ENCODE data around the gene ROM1.
A peak's percentile ranks its signal among the peaks of the same experiment; 100 is the strongest.

Gene ROM1

DNA sequence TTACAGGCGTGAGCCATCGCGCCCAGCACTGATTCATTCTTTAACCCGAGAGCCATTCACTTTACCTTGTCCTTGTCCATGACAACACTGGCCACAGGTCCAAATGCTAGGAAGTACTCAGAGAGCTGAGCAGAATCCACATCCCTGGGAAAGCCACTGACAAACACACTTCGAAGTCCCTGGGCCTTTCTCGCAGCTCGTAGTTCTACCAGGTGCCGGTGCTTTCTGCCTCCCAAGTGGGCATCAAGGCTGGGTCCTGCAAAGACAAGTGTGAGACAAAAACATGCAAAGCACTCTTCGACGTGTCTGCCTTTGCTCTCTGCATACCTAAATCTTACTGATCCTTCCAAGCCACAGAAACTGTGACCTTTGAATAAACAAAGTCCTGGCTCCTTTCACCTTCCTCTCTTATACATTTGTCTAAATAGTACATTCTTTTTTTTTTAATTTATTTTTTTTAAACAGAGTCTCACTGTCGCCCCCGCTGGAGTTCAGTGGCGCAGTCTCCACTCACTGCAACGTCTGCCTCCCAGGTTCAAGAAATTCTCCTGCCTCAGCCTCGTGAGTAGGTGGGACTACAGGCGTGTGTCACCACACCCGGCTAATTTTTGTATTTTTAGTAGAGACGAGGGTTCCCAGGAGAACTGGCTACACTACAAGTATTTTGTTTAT lies 24.0 kb upstream of the ROM1 start:
- peak; percentile 20 for DNase-seq (ENCODE audit: low read depth)

DNA sequence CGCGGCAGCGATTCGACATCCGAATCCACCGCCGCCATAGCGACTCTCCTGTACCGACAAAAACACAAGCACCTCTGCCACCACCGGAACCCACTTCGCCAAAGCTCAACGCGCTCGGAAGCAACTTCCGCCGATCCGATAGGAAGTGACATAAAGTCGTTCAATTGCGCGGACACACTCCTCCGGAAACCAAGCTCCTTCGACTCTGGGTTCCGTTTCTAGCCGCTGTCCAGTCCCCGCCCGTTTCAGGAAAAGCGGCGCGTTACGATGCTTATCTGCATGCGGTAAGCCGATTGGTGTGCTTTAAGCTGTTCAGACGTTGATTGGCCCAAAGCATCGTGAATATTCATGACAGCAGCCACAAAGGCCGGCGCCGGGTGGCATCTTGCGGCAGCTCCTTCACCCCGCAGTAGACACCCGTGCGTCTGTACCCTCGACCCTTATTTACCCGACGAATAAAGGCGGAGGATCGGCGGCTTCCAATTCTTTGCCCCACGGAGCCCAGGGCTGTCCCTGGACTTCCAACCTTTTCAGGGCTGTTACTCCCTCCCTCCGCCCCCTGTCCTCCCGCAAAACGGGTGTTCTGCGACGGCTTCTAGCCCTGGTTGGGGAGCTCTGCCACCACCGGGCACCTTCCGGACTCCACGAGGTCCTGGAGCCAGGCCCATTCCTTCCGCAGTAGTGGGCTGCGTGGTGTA lies 21.5 kb upstream of the ROM1 start, which contains the start of gene TUT1:
TUT1 (minus strand) TSS at position 76 of the 698 bp plus-strand sequence; CDS start at position 38, 38 bp downstream.
- DNase-seq (ENCODE audit: low read depth), result peak; percentile 99

DNA sequence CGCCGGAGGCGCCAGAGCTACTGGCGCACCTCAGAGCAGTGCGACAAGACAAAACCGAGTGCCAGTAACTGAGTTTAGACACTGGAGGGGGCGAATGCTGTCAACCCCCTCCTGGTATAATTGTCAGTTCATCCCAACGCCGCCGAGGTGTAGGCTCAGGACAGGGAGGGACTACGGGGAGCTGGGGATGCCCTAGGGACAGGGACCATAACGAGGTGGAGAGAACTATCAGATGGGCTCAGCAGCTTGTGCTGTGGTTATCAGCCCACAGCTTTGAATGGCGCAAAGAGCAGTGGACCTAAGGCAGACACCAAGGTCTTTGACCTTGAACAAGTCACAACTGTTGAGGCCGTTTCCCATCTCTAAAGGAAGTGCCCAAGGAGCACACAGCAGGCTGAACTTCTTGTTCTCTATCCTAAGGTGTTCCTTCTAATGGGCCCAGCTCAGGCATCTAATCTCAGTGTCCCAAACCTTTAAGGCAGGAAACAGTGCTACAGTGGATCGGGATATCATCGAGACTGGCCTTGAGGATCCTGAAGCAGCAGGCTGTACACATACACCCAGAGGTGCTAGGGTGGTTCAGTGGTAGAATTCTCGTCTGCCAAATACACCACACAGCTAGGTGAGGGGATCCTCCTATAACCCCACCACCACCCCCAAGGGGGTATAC lies 20.8 kb upstream of the ROM1 start:
- no peak for DNase-seq (ENCODE audit: low read depth)

DNA sequence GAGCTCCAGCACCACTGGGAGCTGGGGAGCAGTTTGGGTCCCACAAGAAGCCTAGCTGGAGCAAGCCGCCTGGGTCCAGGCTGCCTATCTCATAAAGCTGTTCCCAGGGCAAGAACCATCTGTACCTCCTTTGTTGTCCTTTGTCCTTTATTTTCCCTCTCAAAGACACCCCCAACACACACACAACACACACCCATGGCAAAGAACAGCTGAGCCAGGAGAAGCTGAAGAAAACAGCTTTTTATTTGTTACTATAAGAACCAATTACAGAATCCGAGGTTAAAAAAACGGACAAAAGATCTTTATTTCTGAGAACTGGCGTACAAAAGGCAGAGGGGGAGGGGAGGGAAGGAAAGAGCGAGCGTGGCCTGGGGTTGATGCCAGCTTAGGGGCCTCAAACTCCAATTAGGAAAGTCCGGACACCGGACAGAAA lies 20.1 kb upstream of the ROM1 start:
- DNase-seq (ENCODE audit: low read depth), result no peak

DNA sequence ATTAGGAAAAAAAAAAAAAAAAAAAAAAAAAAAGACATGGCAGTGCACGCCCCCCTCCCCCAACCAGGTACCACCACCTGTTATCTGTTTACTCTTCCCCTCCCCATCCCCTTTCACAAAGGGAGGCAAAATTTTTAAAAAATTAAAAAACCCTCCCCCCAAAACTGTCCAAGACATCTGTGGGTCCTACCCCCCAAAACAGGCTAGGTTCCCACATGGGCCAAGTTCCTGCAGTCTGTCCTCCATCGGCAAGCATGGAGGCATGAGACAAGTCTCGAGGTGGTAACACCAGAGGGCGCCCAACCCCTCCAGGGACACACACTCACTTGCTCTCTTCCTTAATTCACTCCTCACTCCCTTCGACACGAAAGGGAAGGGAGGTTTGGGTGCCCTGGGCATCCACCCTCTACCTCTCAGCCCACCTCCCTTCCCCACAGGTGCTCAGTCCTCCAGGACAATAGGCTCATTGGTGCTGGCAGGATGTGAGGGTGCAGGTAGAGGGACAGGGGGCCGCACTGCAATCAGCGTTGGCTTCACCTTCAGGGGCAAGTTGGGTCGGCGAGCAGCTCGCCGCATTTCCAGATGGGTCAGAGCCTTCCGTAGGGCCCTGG lies 19.5 kb upstream of the ROM1 start:
- peak; percentile 81 for DNase-seq (ENCODE audit: low read depth)

DNA sequence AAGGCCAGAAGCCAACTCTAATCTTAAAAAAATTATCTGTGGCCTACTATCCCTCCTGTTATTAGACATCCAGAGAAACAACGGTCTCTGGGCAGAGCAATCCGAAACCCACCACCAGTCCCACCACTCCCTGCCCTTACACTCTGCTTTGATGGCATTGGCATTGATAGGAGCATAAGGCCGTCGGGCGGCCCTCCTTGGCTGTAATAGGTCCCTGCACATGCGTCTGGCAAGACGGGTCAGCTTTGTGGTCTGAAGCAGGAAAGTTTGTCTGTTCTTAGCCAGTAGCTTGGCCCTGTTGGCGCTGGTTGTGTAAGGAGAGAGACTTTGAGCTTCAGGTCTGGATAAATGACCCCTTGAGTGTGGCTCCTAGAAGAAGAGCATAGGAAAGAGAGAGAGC lies 17.9 kb upstream of the ROM1 start:
- DNase-seq (ENCODE audit: low read depth), result no peak

DNA sequence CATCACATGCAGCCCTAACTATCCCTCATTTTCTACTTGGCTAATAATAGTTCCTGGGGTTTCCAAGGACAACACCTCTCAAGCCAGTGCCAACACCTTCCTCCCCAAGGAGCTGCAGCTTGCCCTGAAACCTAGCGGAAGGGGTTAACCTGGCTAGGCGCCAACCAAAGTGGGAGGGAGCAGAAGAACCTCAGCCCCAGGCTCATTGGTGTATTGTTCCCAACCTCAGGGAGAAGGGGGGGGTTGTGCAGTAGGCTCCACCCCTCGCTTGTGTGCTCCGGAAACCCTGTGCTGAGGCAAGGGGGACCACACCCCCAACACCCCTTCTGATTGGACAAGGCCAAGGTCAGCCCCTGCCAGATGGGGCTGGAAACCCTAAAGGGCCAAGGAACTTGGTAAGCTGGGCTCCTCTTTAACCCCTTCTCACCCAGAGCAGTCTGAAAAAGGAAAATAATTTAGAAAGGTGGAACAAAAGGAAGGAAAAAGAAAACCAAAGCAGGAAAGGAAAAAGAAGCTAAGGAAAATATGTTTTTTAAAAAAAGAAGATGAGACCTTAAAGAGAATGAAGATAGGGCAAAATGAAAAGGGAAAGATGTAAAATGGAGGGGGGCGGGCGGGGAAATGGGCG lies 13.9 kb upstream of the ROM1 start:
- DNase-seq (ENCODE audit: low read depth), result peak; percentile 99

DNA sequence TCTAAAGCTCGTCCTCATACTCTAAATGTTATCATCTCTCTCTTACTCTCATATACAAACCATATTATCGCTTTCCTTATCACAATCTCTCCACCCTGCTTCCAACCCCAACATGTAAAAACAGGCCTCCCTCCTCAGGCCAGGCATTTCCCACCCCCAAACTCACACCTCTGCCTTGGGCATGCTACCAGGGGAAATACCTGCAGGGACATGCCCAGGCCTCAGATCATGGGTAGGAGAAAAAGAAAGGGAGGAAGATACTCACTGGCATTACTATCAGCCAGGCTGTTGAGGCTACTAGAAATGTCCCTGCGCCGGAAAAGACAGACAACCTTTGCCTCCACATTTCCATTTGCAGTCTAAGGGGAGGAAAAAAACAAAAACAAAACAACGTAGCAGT lies 13.2 kb upstream of the ROM1 start:
- DNase-seq (ENCODE audit: low read depth), result no peak

DNA sequence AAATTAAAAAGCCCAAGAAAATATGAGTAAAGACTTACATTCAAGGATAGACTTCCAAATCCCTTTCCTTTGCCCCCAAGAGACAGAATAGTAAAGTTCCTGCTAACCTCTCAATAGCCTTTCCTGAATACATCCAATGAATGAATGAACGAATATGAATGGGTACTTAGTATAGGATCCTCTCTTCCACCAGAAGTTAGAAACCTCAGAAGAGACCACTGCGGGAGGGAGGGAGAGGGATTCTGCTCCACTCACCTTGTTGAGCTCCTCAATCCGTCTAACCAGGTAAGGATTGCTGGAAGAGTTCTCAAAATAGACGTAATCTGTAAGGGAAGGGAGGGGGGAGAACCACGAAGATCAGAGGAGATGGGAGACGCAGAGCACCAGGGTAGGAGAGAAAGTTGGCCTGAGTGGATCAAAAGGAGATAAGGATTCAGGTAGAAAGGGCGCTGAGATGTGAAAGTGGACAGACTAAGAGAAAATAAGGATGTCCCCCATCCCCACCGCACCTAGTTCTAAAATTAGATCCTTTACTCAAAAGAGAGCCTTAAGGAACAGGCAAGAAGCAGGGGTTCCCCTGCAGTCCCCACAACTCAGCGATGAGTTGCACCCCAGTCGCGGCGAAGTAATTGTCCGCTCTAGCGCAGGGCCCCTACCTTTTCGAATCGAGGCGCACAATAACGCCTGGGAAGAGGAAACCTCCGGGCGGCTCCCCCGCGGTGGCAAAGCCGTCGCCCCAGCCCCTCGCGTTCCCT lies 12.5 kb upstream of the ROM1 start:
- no peak for DNase-seq (ENCODE audit: low read depth)

DNA sequence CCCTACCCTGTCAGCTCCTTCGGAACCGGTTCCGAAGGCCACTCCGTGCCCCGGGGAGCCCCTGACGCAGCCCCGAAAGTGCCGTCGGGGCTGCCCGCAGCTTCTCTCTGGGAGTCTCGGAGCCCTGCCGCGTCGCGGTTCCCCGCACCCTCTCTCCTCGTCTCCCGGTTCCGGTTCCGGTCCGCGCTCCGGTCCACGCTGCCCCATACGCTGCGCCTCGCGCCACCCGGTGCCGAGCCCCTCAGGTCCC lies 12.0 kb upstream of the ROM1 start:
- DNase-seq (ENCODE audit: low read depth), result peak; percentile 45

DNA sequence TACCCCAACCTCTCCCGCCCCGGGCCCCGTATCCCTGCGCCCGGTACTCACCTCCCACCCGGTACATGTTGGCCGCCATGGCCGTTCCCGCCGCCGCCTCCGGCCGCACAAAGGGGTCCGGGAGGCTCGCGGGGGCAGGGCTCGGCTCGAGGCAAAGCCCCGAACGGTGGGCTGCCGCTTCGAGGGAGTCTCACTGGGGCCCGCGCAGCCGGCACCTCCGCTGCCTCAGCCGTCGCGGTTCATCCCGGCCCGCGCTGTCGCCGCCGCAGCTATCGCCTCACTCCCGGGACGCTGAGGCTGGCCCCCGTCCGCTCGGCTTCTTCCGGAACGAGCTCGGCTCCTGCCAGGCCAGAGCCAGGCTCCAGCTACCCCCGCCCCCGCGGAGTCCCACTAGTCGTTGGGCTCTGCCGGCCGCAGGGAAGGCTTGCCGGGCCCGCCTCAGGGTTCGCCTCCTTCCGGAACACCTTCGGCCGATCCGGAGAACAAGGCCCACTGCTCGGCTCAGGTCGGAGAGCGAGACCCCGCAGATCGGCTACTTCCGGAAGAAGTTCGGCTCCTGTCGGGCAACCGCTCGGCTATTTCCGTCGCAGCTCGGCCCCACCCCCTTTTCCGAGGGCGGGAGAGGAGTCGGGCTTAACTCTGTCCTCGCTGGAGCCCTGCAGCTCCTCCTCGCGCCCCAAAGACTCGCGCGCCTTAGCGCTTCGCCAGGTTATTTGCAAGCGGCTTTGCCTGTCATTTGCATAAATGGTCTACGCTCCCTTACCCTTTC lies 11.5 kb upstream of the ROM1 start, which contains the start of gene MTA2:
MTA2 (minus strand) TSS at position 494 of the 769 bp plus-strand sequence; CDS start at position 79, 415 bp downstream.
- peak; percentile 98 for DNase-seq (ENCODE audit: low read depth)

DNA sequence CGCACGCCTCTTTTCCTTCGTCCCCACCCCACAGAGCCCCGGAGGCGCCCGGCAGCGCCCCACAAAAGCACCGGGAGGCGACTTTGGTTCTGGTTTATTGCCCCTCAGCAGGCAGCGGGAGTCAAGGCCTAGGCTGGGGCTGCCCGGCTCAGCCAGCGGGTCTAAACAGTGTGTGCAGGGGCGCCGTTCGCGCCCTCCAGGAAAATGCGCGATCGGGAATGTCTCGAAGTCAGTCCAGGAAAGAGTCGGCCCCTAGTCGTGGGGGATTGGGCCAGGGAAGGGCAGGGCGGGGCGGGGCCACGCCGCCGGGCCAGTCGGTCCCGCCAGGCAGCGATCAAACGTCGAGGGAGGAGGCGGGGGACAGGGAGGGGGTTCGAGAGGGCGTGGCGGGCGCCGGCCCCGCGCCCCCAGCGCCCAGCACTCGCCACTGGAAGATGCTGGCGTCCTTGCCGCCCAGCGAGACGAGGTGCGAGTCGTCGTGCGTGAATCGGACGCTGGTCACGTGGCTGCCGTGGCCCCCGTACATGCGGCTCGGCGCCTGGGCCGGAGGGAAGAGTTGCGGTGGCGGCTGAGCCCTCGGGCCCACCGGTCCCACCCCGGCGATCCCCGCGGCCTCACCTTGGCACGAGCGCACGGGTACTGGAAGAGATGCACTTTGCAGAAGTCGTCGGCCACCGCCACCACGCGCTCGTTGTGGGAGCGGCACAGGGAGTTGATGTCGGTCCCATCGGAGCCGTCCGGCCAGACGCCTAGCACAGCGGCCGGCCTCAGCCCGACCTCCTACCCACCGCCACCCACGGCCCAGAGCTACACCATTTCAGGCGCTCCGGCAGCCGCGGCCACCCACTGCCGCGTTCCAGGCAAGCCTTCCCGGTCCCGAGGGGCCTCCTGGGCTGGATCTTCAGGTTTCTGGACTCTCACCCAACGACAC lies 10.7 kb upstream of the ROM1 start:
- DNase-seq (ENCODE audit: low read depth), result peak; percentile 63

DNA sequence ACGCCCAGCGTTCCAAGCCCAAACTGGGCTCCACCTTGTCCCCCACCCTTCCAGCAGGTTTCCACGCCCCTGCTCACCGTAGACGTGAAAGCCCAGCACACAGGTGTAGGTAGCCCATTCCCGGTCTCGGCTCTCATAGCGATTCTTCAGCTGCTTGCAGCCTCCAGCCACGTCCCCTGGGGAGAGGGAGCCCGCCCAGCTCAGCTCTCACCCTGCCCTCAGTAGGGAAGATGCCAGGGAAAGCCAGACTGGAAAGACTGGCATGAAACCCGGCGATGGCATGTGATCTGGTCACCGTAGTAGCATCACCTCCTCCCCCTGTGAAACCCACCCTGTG lies 10.0 kb upstream of the ROM1 start:
- no peak for DNase-seq (ENCODE audit: low read depth)

DNA sequence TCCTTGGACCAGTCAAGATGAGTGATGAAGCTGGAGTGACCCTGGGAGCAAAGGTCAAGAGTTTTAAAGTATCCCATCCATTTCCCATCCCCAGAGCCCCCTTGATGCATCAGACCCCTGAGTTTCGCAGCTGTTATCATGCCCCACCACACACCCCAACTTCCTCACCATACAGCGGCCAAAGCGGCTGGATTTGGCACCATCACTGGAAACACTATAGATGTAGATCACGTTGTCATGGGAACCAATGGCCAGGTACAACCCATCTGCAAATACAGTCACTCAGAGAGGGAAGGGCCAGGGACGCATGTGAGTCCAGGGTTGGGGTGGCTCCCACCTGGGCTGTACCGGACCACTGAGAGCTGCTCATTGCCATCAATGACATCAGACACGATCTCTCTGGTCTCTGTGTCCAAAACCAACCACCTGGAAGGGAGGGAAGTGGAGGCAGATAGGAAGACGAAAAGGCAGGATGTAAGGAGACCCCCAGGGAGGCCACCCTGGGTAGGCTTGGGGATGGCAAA lies 9.2 kb upstream of the ROM1 start:
- no peak for DNase-seq (ENCODE audit: low read depth)

DNA sequence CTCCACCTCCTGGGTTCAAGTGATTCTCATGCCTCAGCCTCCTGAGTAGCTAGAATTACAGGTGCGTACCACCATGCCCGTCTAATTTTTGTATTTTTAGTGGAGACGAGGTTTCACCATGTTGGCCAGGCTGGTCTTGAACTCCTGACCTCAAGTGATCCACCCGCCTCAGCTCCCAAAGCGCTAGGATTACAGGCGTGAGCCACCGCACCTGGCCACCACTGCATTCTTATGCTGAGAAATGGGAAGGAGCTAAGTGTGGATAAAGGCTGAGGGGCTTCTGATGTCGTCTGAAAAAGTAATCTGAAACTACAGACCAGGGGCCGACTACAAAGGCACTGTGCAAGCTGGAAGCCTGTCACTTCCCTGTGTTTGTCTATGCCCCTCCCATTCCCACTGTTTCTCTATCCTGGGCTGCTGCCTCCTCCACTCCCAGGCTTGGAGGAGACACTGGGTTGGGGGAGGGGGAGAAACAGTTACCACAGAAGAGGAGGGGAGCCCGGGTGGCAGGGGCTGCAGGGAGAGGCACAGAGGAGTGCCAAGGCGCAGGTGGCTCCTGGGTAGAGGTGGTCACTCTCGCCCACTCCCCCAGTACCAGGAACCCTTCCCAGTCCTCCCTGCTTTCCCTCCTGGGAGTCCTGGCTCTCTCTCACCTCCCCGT lies 8.5 kb upstream of the ROM1 start:
- DNase-seq (ENCODE audit: low read depth), result no peak

DNA sequence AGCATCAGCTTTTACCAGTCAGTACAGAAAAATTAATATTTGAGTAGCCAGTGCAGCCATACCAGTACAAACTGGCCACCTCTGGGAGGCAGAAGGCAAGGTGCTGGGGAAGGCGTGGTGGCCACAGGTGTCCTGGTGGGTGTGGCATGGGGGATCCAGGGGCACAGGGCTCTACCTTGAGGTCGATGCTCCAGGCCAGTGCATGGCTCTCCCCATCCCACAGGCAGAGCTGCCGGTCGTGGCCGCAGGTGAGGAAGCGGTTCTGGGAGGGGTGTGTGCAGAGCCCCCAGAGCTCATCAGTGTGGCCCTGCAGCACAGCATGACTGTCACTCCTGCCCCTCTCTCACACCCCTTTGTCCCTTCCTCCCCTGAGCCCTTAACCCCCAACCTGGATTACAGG lies 7.6 kb upstream of the ROM1 start:
- DNase-seq (ENCODE audit: low read depth), result no peak

DNA sequence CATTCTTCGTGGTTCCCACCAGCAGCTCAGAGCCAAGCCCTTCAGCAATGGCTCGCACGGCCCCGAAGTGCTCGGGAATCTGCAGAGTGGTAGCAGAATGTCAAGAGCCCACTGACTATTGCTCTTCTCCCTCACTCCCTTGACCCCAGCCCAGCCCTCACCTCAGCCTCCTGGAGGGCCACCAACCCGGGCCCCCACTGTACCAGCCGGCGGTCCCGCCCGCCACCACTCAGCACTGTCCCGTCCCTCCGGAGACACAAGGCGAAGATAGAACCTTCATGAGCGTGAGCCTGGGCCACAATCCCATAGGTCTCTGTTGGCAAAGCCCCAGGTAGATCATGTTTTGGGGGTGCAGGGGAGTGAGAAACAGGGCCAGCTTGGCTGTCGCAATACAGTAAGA lies 7.2 kb upstream of the ROM1 start:
- no peak for DNase-seq (ENCODE audit: low read depth)

DNA sequence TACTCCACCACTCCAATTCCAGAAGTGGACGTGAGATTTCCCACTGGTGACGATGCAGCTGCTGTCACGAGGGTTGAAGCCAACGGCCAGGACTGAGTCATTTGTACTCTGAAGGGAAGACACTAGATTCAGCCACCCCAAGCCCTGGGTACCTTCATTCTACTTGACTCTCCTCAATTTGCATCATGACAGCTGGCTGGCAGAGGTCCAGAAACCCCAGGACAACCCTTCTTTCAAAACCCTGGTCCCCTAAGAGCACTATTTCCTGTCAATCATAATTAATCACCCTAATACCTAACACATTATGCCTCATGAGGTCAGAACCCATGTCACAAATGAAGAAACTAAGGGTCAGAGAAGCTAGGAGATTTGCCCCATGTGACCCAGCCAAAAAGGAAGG lies 5.3 kb upstream of the ROM1 start:
- DNase-seq (ENCODE audit: low read depth), result no peak

DNA sequence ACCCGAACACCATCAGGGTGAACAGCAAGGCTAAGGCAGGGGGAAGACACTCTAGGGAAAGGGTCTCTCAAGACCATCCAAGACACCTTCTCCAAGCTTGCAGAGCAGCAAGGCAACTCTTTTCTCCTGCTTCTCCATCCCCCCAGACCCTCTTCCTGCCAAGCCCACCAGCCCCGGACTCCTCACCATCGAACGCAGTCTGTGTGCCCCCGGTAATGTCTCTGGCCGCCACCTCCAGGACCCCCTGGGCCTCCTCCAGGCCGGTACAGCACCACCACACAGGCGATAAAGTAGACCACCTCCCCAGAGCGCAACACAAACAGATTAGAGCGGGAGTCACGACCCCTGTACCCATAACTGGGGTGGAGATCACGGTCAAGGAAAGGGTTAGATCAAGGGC lies 4.3 kb upstream of the ROM1 start:
- DNase-seq (ENCODE audit: low read depth), result no peak

All from EH (cell line).